GM12801 (cell line): ENCODE results near the gene SAMD3.

Source experiments
- TF ChIP-seq, protein P1 (sequence below): IDR thresholded peaks from one replicate; pipeline ENCODE4 v1.5.1; 2011; ENCODE audit warnings: control low read depth; ENCODE audit not compliant: insufficient read length; ENCODE audit errors: extremely low read depth

Gene SAMD3

DNA sequence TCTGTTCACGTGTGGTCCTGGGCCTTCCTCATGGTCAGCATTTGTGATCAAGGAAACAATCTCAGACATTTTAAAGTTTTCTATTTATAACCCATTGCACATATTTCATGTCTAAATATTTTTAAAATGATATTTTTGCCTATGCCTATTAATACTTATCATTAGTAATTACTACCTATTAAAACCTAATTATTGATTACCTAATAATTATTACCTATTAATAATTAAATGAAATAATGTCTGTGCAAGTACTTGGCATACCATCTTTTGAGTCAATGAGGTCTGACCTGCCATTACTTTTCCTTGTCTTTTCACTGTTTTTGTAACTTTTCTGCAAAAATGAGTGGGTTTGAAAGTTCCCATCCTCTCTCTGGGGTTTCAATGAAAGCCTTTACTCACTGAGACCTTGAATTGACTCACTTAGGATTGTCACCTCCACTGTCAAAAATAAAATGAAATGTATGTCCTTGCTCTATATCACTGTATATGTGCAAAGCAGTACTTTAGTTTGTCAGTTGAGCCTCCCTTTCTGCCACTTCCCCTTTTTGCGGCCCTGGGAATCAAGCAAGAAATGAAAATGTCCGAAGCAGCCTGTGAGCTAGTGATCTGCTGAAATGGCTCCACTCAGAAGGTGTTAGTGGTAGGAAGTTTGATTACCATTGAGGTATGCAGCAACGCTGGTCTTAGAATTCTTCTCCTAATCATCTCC, 116.6 kb downstream of the SAMD3 start:
- TF ChIP-seq, protein P1, sequence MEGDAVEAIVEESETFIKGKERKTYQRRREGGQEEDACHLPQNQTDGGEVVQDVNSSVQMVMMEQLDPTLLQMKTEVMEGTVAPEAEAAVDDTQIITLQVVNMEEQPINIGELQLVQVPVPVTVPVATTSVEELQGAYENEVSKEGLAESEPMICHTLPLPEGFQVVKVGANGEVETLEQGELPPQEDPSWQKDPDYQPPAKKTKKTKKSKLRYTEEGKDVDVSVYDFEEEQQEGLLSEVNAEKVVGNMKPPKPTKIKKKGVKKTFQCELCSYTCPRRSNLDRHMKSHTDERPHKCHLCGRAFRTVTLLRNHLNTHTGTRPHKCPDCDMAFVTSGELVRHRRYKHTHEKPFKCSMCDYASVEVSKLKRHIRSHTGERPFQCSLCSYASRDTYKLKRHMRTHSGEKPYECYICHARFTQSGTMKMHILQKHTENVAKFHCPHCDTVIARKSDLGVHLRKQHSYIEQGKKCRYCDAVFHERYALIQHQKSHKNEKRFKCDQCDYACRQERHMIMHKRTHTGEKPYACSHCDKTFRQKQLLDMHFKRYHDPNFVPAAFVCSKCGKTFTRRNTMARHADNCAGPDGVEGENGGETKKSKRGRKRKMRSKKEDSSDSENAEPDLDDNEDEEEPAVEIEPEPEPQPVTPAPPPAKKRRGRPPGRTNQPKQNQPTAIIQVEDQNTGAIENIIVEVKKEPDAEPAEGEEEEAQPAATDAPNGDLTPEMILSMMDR: no peak

GRCh38 chr6:130099119-130099518, 123.6 kb downstream of the SAMD3 start:
- TF ChIP-seq, protein P1: no peak

DNA sequence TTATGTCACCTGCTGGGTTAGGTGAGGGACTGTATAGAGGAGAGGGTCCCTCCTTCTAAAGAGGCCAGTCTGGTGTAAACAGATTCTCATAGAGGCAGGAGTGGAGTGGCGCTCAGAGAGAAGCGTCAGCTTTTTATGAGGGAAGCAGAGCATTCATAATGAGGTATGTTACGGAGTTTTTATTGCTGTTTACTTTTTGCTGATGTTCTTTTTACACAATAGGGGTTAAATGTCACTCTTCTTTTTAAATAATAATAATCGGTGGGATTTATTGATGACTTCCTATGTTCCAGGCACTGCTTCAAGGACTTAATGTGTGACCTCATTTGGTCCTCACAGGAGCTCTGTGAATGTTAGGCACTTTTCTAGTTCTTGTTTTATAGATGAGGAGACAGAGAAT, 124.4 kb downstream of the SAMD3 start:
- TF ChIP-seq, protein P1: no peak
